Activated B cell treated with CpG ODN at 0.5 μM for 24 hours (primary cell): ENCODE measurements around the gene AP1AR. TPM values are rescaled to one million over a fixed set of nuclear protein-coding genes. Genes with fewer than 3 reads are reported as not detected.

Experiments used
- ATAC-seq: fragments of 200-7000 bp; cut with Tn5 transposase; one replicate; pipeline ENCODE4 v1.10.0; 2021; ENCODE audit warnings: low read depth, mild to moderate bottlenecking, moderate library complexity
- CTCF ChIA-PET: fragments of 350-600 bp; sonication (Branson Sonifier 250); formaldehyde crosslinking; loops from one replicate; lab custom pipeline; 2021; ENCODE audit warnings: antibody characterized with exemption; lab: Charles Lee
- POLR2A ChIA-PET: fragments of 350-600 bp; sonication (Branson Sonifier 250); formaldehyde crosslinking; loops from one replicate; lab custom pipeline; 2021; ENCODE audit warnings: antibody characterized with exemption; lab: Charles Lee
- DNase-seq: peaks from one replicate; pipeline ENCODE4 v3.0.0; 2022
- H3K27ac Mint-ChIP-seq: one replicate; pipeline ENCODE4 v1.8.0; 2020; ENCODE audit warnings: mixed read lengths
- H3K27me3 Mint-ChIP-seq: one replicate; pipeline ENCODE4 v1.8.0; 2021; ENCODE audit warnings: mixed read lengths
- H3K36me3 Mint-ChIP-seq: one replicate; pipeline ENCODE4 v1.8.0; 2021; ENCODE audit warnings: low read depth, mixed read lengths
- H3K4me1 Mint-ChIP-seq: one replicate; pipeline ENCODE4 v1.8.0; 2021; ENCODE audit warnings: mixed read lengths
- H3K4me3 Mint-ChIP-seq: one replicate; pipeline ENCODE4 v1.8.0; 2020; ENCODE audit warnings: mild to moderate bottlenecking, mixed read lengths
- H3K9me3 Mint-ChIP-seq: one replicate; pipeline ENCODE4 v1.8.0; 2020; ENCODE audit warnings: mixed read lengths
- CTCF ChIP-seq: fragments of 200-600 bp; IDR thresholded peaks from one replicate; pipeline ENCODE4 v1.8.0; 2022; ENCODE audit warnings: antibody characterized with exemption, mild to moderate bottlenecking
- intact Hi-C: fragments of 100-400 bp; cut with micrococcal nuclease; formaldehyde crosslinking; loops from one replicate; pipeline ENCODE4 v1.15.1; 2024
- total RNA-seq: library from RNA; stranded (reverse); gene quantifications from 2 replicates; pipeline ENCODE4 v1.2.3, GENCODE V29; 2022

Gene AP1AR
- total RNA-seq, 1 donor from 2014 or later, result 24.3 TPM

- ChIA-PET POLR2A (no interaction called here), CTCF (interaction anchor here (0.7 kb wide), 1 partner anchor 44 kb away, joined by 3 read pairs; no protein-coding TSS in a partner anchor)
- ATAC-seq (no peak), DNase-seq (no peak)
- Mint-ChIP-seq H3K9me3 (no peaks in the 10 kb centered on the region), H3K27me3 (no peaks in the 10 kb centered on the region), H3K4me3 (no peak overlapping the region), H3K4me1 (no peaks in the 10 kb centered on the region), H3K27ac (no peak overlapping the region), H3K36me3 (no peaks in the 10 kb centered on the region)
- TF ChIP-seq CTCF, result no peak
- intact Hi-C loops, result no loop called here
Observed at GRCh38 chr4:112185334-112185733, 46.3 kb upstream of the AP1AR start.

- POLR2A ChIA-PET, result no interaction called here
- Mint-ChIP-seq H3K27ac (no peak overlapping the region), H3K27me3 (no peaks in the 10 kb centered on the region), H3K9me3 (no peaks in the 10 kb centered on the region), H3K4me1 (no peaks in the 10 kb centered on the region), H3K4me3 (no peak overlapping the region), H3K36me3 (no peaks in the 10 kb centered on the region)
- TF ChIP-seq CTCF, result no peak
- DNase-seq (no peak), ATAC-seq (no peak)
- intact Hi-C loops, result no loop called here
- CTCF ChIA-PET, result interaction anchor here (0.7 kb wide), 1 partner anchor 45 kb away, joined by 3 read pairs; no protein-coding TSS in a partner anchor
Observed at GRCh38 chr4:112185740-112186670, 45.6 kb upstream of the AP1AR start.

- H3K27me3 Mint-ChIP-seq, result no peaks in the 10 kb centered on the region
- H3K36me3 Mint-ChIP-seq, result no peaks in the 10 kb centered on the region
- no peak overlapping the region for H3K27ac Mint-ChIP-seq
Observed at GRCh38 chr4:112189754-112190153, 41.8 kb upstream of the AP1AR start.

GRCh38 chr4:112190684-112191083 is 40.9 kb upstream of the AP1AR start:
- no peaks in the 10 kb centered on the region for H3K4me1 Mint-ChIP-seq
- no peak for TF ChIP-seq CTCF
- ATAC-seq (no peak), DNase-seq (no peak)
- intact Hi-C loops, result no loop called here
- POLR2A ChIA-PET, result interaction anchor here (0.8 kb wide), 1 partner anchor 44 kb away, joined by 5 read pairs; no protein-coding TSS in a partner anchor
- CTCF ChIA-PET, result no interaction called here
- H3K36me3 Mint-ChIP-seq, result no peaks in the 10 kb centered on the region
- no peak overlapping the region for H3K27ac Mint-ChIP-seq
- H3K4me3 Mint-ChIP-seq, result no peak overlapping the region
- no peaks in the 10 kb centered on the region for H3K27me3 Mint-ChIP-seq
- no peaks in the 10 kb centered on the region for H3K9me3 Mint-ChIP-seq

More at GRCh38 chr4:112189754-112190153, 41.8 kb upstream of the AP1AR start:
- H3K9me3 Mint-ChIP-seq, result no peaks in the 10 kb centered on the region
- ChIA-PET CTCF (no interaction called here), POLR2A (interaction anchor here (0.8 kb wide), 1 partner anchor 45 kb away, joined by 5 read pairs; no protein-coding TSS in a partner anchor)
- DNase-seq, result no peak
- ATAC-seq, result no peak
- H3K4me3 Mint-ChIP-seq, result no peak overlapping the region
- intact Hi-C loops, result no loop called here
- TF ChIP-seq CTCF, result no peak
- H3K4me1 Mint-ChIP-seq, result no peaks in the 10 kb centered on the region

- ChIA-PET POLR2A (no interaction called here), CTCF (no interaction called here)
- DNase-seq (no peak), ATAC-seq (no peak)
- Mint-ChIP-seq H3K4me3 (no peak overlapping the region), H3K27me3 (no peaks in the 10 kb centered on the region), H3K36me3 (no peaks in the 10 kb centered on the region), H3K4me1 (no peaks in the 10 kb centered on the region), H3K27ac (no peak overlapping the region), H3K9me3 (no peaks in the 10 kb centered on the region)
- TF ChIP-seq CTCF, result no peak
- intact Hi-C loops, result no loop called here
Observed at GRCh38 chr4:112196461-112196860, 35.1 kb upstream of the AP1AR start.
